Upper lobe of left lung (tissue), 6 donors: ENCODE data around the gene ELOVL1. TPM values are rescaled to one million over a fixed set of nuclear protein-coding genes. Genes with fewer than 3 reads are reported as not detected.
A peak's percentile ranks its signal among the peaks of the same experiment; 100 is the strongest.

Source experiments
- ATAC-seq, 2 donors: fragments of 200-7000 bp; cut with Tn5 transposase; one replicate each; pipeline ENCODE4 v1.9.1; 2022; ENCODE audit warnings: mild to moderate bottlenecking in 2 of 2, moderate library complexity in 2 of 2; ENCODE audit not compliant: low FRiP score in 2 of 2
- DNase-seq, 2 donors: peaks; one replicate each; pipeline ENCODE4 v3.0.0-alpha.2; 2019 to 2020
- H3K27ac ChIP-seq, 4 donors: fragments of 200-600 bp; sonication (generic); one replicate each; pipeline ENCODE4 v1.5.1; 2016 to 2019
- H3K27me3 ChIP-seq, 4 donors: fragments of 200-600 bp; sonication (generic); one replicate each; pipeline ENCODE4 v1.5.1; 2017 to 2019
- H3K36me3 ChIP-seq, 4 donors: fragments of 200-600 bp; sonication (generic); one replicate each; pipeline ENCODE4 v1.5.1; 2016 to 2019
- H3K4me1 ChIP-seq, 4 donors: fragments of 200-600 bp; sonication (generic); one replicate each; pipeline ENCODE4 v1.5.1; 2018 to 2019
- H3K4me3 ChIP-seq, 4 donors: fragments of 200-600 bp; sonication (generic); one replicate each; pipeline ENCODE4 v1.5.1; 2017 to 2019; ENCODE audit warnings: mild to moderate bottlenecking in 2 of 4, moderate library complexity in 1 of 4
- H3K9me3 ChIP-seq, 4 donors: fragments of 200-600 bp; sonication (generic); one replicate each; pipeline ENCODE4 v1.5.1; 2018 to 2019
- CTCF ChIP-seq, 6 experiments: fragments of 450-650 bp in 4 of 6; fragments of 200-600 bp in 2 of 6; sonication (generic) in 2 of 6; IDR thresholded peaks; one replicate each; pipeline ENCODE4 v1.5.1; 2016 to 2019; ENCODE audit warnings: antibody characterized with exemption in 6 of 6
- EP300 ChIP-seq, 4 donors: sonication (generic); formaldehyde crosslinking; IDR thresholded peaks; one replicate each; pipeline ENCODE4 v1.5.1; 2017; ENCODE audit warnings: antibody characterized with exemption in 4 of 4, control low read depth in 2 of 4
- POLR2A ChIP-seq, 4 donors: fragments of 450-650 bp; IDR thresholded peaks; one replicate each; pipeline ENCODE4 v1.5.1; 2016 to 2017; ENCODE audit warnings: antibody characterized with exemption in 4 of 4, mild to moderate bottlenecking in 2 of 4
- POLR2AphosphoS5 ChIP-seq, 2 donors: sonication (generic); formaldehyde crosslinking; IDR thresholded peaks; one replicate each; pipeline ENCODE4 v1.5.1; 2017; ENCODE audit warnings: antibody characterized with exemption in 2 of 2
- WGBS, 2 donors: methylation state at CpG; one replicate each; pipeline ENCODE4 v1.1.5; 2017 to 2018; 5-methylcytosine and 5-hydroxymethylcytosine counted together
- total RNA-seq, 6 donors: library from RNA; depleted of rRNA in 4 of 6; stranded (reverse); fragments of >200 nt in 4 of 6; gene quantifications; one replicate each; pipeline versions ENCODE4 v1.1.0 to v1.2.1, GENCODE V29; 2016 to 2021
- donor health status: DM: no; HTN: no; CAD: no; lungs with moderate emphysema.
- donor health status: DM: no; HTN: yes; CAD: no; lungs with severe emphysema.

The ELOVL1 gene
- total RNA-seq, 6 donors from 2014 or later: 32.5 to 118 (median 72.0) TPM

GRCh38 chr1:43348343-43348808 is 19.4 kb downstream of the ELOVL1 start:
- H3K27me3 ChIP-seq: no peaks in the 10 kb centered on the region
- WGBS, 2 donors: 28 to 42% methylated on average over 7 to 21 of the region's 22 CpGs
- H3K4me3 ChIP-seq: peak overlapping the region; percentile 10 to 51 (median 46)
- ATAC-seq: peak; percentile 5 to 45
- peaks cover 7 to 30% (median 14%) of the 10 kb centered on the region in 4 donors for H3K4me1 ChIP-seq
- no peak for TF ChIP-seq POLR2AphosphoS5 (IDR thresholded peaks at IDR 0.05)
- peak in 1 of 4 donors; percentile 9 for TF ChIP-seq POLR2A (IDR thresholded peaks at IDR 0.05)
- TF ChIP-seq CTCF (IDR thresholded peaks at IDR 0.05): no peak
- no peak for TF ChIP-seq EP300 (IDR thresholded peaks at IDR 0.05)
- H3K27ac ChIP-seq: peak overlapping the region; percentile 87 to 93 (median 88)
- DNase-seq: peak in 1 of 2 donors; percentile 37
- no peaks in the 10 kb centered on the region for H3K9me3 ChIP-seq
- no peaks in the 10 kb centered on the region for H3K36me3 ChIP-seq

GRCh38 chr1:43346636-43347035 is 21.2 kb downstream of the ELOVL1 start:
- ATAC-seq (no peak), DNase-seq (no peak)
- Histone ChIP-seq H3K27ac (no peak overlapping the region), H3K4me1 (peaks cover 7 to 30% (median 14%) of the 10 kb centered on the region in 4 donors), H3K4me3 (no peak overlapping the region), H3K9me3 (no peaks in the 10 kb centered on the region), H3K27me3 (no peaks in the 10 kb centered on the region), H3K36me3 (no peaks in the 10 kb centered on the region)
- WGBS, 2 donors: 97 to 100% methylated on average over 5 of the region's 5 CpGs
- TF ChIP-seq EP300 (IDR thresholded peaks at IDR 0.05) (no peak), CTCF (IDR thresholded peaks at IDR 0.05) (no peak), POLR2A (IDR thresholded peaks at IDR 0.05) (no peak)

- Histone ChIP-seq H3K27ac (no peak overlapping the region), H3K4me3 (no peak overlapping the region), H3K36me3 (no peaks in the 10 kb centered on the region), H3K9me3 (no peaks in the 10 kb centered on the region), H3K4me1 (peaks cover 7 to 30% (median 14%) of the 10 kb centered on the region in 4 donors), H3K27me3 (no peaks in the 10 kb centered on the region)
- DNase-seq: no peak
- 53 to 64% methylated on average over 3 of the region's 3 CpGs for WGBS, 2 donors
- no peak for TF ChIP-seq EP300 (IDR thresholded peaks at IDR 0.05)
- no peak for TF ChIP-seq POLR2AphosphoS5 (IDR thresholded peaks at IDR 0.05)
- TF ChIP-seq POLR2A (IDR thresholded peaks at IDR 0.05): no peak
- no peak for TF ChIP-seq CTCF (IDR thresholded peaks at IDR 0.05)
- ATAC-seq: no peak
Observed at GRCh38 chr1:43345120-43345519, 22.7 kb downstream of the ELOVL1 start.

- H3K27ac ChIP-seq: no peak overlapping the region
- H3K36me3 ChIP-seq: no peaks in the 10 kb centered on the region
- DNase-seq: no peak
- H3K4me3 ChIP-seq: no peak overlapping the region
- no peak for ATAC-seq
- H3K4me1 ChIP-seq: peaks cover 2 to 23% (median 11%) of the 10 kb centered on the region in 4 donors
- WGBS, 2 donors: 61 to 62% methylated on average over 4 of the region's 4 CpGs
- TF ChIP-seq EP300 (IDR thresholded peaks at IDR 0.05) (no peak), POLR2AphosphoS5 (IDR thresholded peaks at IDR 0.05) (no peak), CTCF (IDR thresholded peaks at IDR 0.05) (no peak), POLR2A (IDR thresholded peaks at IDR 0.05) (no peak)
- H3K9me3 ChIP-seq: no peaks in the 10 kb centered on the region
- no peaks in the 10 kb centered on the region for H3K27me3 ChIP-seq
Observed at GRCh38 chr1:43344267-43344850, 23.5 kb downstream of the ELOVL1 start.

- no peaks in the 10 kb centered on the region for H3K9me3 ChIP-seq
- no peaks in the 10 kb centered on the region for H3K36me3 ChIP-seq
- ATAC-seq: no peak
- H3K27ac ChIP-seq: no peak overlapping the region
- no peaks in the 10 kb centered on the region for H3K27me3 ChIP-seq
- no peak overlapping the region for H3K4me3 ChIP-seq
- TF ChIP-seq POLR2AphosphoS5 (IDR thresholded peaks at IDR 0.05) (no peak), EP300 (IDR thresholded peaks at IDR 0.05) (no peak), CTCF (IDR thresholded peaks at IDR 0.05) (no peak), POLR2A (IDR thresholded peaks at IDR 0.05) (no peak)
- whole genome bisulfite sequencing, 2 donors: 73 to 76% methylated on average over 1 of the region's 1 CpG
- DNase-seq: no peak
- peaks cover 0 to 13% (median 8%) of the 10 kb centered on the region in 4 donors for H3K4me1 ChIP-seq
Observed at GRCh38 chr1:43340559-43340958, 27.3 kb downstream of the ELOVL1 start.
